ENCODE data around the gene FBXO42.

GRCh38 chr1:16254263-16254928 lies 97.9 kb downstream of the FBXO42 start:
- TF ChIP-seq CTCF (IDR thresholded peaks at IDR 0.05) = no peak
- no peak for TF ChIP-seq EZH2 (IDR thresholded peaks at IDR 0.05)
- no peak for TF ChIP-seq EZH2phosphoT487 (IDR thresholded peaks at IDR 0.05)
